Stimulated activated CD4-positive, alpha-beta T cell treated with anti-CD3 and anti-CD28 coated beads, Interleukin-4, amount 100 ng/mL, for 4 hours (primary cell): ENCODE results near the gene FEN1.

Source experiments
- DNase-seq, 2 experiments: peaks; one replicate each; pipeline ENCODE4 v3.0.0-alpha.2; 2020

FEN1 gene

DNA sequence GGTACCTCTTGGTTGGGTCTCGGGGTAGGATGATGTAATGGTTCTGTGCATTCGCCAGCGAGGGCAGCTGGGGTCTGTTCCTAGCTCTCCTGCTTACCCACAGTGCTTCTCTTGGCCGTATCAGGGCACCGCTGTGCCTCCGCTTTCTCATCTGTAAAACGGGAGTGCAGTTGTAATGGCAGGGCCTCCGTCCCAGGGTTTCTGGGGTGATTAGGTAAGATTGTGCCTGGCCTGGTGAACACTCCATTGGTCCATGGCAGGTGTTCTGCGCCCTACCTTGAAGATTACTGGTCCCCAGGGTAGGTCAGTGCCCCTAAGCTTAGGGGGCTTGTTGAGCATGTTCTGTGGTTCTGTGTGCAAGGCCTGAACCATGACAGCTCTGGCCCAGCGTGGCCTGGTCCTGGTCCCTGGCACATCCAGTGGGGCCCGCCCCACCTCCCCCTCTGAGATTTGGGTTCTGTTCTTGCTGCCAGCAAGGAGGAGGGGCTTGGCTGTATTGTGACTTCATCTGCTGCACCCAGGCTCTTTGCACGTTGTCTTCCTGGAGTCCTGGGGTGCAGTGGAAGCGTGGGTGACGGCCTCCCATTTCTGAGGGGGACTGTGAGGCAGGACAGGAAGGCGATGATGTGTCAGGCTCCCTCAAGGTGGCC, 35.4 kb upstream of the FEN1 start:
- no peak for DNase-seq

DNA sequence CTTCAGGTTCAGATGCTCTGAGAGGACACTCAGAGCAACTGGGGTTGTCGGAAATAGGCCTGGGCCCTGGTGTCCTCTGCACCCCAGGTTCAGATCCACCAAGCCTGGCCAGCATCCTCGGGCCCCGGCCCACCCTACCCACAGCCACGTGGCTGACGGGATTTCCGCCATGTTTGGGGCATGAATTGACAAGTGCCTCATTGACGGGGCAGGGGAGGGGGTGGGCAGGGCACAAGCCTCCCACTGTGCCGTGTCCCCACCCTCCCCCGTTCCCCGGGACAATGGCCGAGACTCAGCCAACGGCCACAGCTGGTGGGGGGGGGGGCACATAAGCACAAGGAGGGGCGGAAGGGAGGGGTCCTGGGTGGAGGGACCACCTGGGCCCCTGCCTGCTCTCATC, 31.8 kb upstream of the FEN1 start:
- DNase-seq: no peak

DNA sequence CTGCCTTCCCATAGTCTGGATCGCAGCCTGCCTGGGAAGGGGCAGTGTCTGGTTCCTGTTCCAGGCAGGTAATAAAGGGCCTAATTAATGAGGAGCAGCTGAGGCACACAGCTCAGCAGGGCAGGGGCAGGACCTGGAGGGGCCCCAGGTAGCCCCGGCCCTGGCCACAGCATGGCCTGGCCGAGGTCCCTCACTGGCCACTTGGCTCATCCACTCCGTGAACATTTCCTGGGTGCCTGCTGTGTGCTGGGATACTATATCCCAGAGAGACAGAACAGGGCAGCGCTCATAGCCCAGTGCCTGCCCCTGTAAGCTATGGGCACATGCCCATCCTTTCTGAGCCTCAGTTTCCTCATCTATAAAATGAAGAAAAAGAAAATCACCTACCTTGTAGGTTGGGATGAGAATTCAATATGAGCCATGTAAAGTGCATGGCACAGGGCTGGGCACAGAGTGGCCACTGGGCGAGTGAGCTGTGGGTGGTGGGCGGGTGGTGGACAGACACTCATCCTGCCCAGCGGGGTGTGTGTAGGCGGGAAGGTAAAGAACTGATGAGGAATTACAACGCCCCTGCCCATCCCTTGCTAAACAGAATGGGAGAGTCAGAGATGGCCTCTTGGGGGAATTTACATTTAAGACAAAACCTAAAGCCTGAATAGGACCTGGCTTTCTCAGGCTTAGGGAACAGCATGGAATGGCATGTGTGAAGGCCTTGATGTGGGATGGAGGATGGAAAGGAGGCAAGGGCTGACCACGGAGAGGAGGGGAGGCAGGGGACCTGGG, 31.1 kb upstream of the FEN1 start:
- no peak for DNase-seq

- DNase-seq: no peak
Observed at GRCh38 chr11:61762223-61762615, 30.5 kb upstream of the FEN1 start.

DNA sequence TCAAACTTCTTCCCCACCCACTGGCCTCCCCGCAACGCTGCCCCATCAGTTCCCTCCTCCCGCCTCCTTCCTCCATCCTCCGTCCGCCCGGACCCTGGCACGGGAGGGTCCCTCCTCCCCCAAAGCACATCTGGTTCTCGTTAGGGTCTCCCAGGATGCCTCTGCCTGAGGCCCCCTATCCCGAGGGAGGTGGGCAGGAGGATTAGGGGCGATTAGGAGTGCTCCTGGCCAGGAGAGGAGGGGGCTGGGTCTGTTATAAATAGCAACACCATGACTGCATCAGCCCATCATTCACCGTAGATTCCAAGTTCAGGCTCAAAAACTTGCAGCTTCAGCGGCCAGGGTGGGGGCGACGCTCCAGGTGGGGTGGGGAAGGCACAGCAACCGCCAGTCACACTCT, 29.9 kb upstream of the FEN1 start:
- DNase-seq: no peak

DNA sequence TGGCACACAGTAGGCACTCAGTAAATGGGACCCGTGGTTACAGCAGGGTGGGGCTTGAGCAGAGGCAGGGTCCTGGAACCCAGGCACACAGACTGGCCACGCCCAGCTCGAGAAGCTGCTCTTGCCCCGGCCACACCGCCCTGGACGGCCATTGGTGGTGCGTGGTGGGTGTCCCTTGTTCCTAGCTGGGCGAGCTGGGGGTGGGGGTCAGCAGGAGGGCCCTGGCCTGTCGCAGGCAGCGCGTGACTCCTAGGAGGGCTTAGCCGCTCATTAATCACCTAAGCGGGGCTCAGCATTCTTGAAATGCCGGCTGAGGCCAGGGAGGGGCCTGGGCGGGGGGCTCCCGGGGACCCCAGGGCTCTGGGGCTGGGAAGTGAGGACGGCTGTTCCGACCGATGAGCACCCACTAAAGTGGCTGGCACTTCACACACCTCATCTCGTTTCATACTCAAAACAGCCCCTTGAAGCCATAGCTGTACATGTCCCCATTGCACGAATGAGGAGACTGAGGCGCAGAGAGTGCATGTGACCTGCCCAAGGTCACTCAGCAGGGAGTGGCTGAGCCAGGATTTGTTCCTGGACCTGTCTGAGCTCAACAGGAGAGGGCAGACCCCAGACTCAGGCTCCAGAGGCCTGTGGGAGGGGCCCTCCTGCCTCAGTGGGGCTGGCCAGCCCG, 28.6 kb upstream of the FEN1 start:
- DNase-seq: no peak

DNA sequence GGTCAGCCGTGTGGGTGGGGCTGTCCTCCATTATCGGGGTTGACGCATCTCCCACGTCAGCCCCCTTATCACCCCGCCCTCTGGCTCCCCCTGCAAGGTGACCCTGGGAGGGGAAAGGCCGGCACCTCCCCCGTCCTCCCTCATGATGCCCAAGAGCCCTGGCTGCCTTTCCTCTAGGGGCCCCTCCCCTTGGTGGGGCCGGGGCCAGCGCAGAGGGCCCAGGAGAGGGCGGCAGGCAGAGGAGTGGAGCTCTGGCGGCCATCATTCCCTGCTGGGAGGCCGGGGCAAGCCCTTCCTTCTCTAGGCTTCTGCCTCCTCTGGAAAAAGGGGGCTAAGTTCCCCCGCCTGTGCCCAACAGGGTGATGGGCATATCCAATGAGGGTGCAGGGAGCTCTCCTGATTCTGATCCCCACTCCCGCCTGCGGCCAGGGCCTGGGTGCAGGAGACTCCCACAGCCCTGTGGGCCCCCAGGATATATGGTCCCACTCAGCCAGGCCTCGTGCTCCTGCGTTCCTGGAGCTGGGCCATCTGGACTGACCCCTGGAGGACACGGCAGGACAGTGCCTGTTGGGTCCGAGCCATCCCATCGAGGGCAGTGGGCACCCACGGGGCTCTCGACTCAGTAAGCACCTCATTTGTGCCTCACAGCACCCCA, 28.0 kb upstream of the FEN1 start:
- DNase-seq: no peak

DNA sequence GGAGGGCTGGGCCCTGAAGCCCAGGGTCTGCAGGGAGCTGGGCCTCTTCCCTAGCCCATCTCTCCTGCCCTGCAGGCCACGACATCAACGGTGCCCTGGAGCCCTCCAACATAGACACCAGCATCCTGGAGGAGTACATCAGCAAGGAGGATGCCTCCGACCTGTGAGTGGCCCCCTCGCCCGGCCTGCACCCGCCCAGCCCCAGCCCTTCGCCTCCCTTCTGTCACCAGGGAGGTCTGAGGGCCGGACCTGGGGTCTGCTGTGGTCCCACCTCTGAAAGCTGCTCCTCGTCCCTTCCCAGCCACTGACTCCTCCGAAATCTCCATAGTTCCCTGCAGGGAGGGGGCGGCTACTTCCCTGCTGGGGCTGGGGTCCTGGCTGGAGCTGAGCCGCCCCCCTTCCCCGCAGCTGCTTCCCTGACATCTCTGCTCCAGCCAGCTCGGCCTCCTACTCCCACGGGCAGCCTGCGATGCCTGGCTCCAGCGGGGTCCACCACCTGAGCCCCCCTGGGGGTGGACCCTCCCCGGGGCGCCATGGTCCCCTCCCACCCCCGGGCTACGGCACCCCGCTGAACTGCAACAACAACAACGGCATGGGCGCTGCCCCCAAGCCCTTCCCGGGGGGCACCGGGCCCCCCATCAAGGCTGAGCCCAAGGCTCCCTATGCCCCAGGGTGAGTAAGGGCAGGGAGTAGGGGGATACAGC, 27.0 kb upstream of the FEN1 start:
- DNase-seq: no peak

DNA sequence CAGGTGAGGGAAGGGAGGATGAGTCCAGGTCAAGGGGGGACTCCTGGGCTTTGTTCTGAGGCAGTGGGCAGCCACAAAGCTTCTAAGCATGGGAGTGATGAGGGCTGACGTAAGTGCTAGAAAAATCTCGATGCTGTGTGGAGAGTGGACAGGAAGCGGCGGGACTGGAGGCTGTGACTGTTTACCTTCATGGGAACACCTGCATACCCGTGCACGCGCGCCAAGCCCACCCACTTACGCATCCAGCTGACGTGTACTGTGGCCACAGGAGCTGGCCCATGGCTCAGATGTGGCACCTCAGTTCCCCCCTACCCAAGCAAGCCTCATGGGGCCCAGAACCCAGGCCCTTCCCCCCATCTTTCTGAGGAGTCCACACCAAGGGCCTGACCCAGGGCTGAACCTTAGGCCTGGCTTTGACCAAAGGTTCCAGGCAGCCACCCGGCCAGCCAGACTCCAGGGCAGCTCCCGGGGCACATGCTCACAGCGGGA, 26.3 kb upstream of the FEN1 start:
- DNase-seq: no peak

DNA sequence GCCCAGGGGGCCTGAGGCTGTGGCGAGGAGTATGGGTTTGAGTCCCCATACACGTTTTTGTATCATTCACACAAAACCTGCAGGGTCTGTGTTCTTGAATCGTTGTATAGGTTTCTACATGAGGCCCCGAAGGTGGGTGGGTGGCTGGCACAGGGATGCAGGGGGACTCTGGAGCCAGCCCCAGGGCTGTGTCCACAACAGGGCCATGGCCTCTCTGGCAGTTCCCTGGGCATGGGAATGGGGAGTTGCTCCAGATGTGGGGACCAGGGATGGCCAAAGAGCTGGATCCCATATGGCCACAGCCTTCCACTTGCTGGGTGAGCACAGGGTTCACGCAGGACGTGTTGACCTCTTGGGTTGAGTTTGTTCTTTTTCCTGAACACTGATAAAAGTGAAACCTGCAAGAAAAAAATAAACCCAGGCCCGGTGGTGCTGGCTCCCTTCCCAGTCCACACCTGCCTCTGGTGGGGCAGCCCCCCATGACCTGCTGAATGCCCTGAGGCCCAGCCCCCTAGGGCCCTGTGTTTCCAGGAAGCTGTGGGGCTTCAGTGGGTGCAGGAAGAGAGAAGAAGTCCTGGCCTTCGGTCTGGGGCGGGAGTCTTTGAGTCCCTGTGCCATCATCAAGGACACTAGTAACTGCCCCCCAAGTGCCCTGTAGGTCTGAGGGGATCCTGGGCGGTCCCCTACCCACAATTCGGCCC, 24.2 kb upstream of the FEN1 start:
- no peak for DNase-seq

- no peak for DNase-seq
Observed at GRCh38 chr11:61769169-61769920, 23.4 kb upstream of the FEN1 start.

GRCh38 chr11:61769946-61770683, 22.6 kb upstream of the FEN1 start:
- DNase-seq: no peak

- no peak for DNase-seq
Observed at GRCh38 chr11:61771195-61771894, 21.4 kb upstream of the FEN1 start.

DNA sequence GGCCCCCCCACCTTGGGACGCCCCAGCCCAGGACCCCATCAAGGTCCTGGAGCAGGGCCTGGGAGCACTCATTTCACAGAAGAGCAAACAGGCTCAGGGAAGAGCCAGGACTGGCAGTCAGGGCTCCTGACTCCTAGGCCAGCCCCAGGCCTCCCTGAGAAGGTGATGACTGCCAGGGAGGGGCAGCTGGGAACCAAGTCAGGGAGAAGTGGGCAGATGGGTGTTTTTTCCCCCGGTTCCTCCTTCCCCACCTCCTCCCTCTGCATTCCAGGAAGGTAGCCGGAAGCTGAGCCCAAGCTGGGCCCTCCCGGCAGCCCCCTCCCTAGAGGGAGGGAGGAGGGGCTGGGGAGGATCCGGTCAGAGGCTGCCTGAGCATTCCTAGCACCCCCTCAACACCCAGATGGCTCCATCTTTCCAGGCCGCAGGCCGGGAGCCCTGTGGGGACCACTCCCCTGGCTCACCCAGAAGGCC, 20.7 kb upstream of the FEN1 start:
- no peak for DNase-seq

DNA sequence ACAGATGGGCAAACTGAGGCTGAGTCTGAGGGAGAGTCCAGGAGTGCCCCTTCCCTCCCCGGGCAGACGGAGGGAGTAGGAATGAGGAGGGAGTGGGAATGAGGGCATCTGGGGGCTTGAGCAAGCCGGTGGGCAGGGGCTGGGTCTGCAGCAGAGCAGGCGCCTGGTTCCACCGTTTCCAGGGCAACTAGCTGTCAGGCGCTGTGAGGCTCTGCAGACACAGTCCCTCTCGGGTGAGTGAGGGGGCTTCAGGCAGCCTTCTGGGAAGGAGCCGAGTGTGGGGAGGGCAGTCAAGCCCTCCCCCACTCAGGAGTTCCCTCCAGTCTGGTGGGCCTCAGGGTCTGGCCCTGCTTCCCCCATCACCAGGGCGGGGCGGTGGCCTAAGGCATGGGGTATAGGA, 19.4 kb upstream of the FEN1 start:
- DNase-seq: no peak

GRCh38 chr11:61773809-61774208, 18.9 kb upstream of the FEN1 start:
- no peak for DNase-seq

DNA sequence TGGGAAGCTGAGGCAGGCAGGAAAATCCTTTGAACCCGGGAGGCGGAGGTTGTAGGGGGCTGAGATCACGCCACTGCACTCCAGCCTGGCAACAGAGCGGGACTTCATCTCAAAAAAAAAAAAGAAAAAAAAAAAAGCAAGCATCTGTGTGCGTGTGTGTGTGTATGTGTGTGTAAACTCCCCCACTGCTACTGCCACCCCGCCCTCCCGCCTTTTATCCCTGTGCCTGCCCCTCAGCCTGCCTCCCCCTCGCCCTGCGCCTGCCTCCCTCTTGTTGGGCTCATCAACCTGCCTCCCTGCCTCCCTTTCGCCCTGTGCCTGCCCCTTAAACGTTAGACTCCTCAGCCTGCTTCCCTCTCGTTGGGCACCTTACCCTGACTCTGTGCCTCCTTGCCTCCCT, 18.3 kb upstream of the FEN1 start:
- no peak for DNase-seq

GRCh38 chr11:61775106-61775505, 17.6 kb upstream of the FEN1 start:
- no peak for DNase-seq

GRCh38 chr11:61775606-61776554, 16.8 kb upstream of the FEN1 start:
- DNase-seq: peak in 1 of 2 experiments; percentile 30
